ENCODE measurements around the gene ANKRD55.

GRCh38 chr5:56191656-56192055 is 41.5 kb downstream of the ANKRD55 start:
- no peak for TF ChIP-seq YY1 (IDR thresholded peaks at IDR 0.05)
- no peak for TF ChIP-seq CTCF (IDR thresholded peaks at IDR 0.05; ENCODE audit: low read depth, low read length, missing input control)
- TF ChIP-seq FOXA1 (IDR thresholded peaks at IDR 0.05), result no peak
- TF ChIP-seq ZBTB33 (IDR thresholded peaks at IDR 0.05), result no peak
- TF ChIP-seq NR2F2 (IDR thresholded peaks at IDR 0.05), result no peak
- no peak for TF ChIP-seq FOXA2 (IDR thresholded peaks at IDR 0.05)
- TF ChIP-seq, protein P1, sequence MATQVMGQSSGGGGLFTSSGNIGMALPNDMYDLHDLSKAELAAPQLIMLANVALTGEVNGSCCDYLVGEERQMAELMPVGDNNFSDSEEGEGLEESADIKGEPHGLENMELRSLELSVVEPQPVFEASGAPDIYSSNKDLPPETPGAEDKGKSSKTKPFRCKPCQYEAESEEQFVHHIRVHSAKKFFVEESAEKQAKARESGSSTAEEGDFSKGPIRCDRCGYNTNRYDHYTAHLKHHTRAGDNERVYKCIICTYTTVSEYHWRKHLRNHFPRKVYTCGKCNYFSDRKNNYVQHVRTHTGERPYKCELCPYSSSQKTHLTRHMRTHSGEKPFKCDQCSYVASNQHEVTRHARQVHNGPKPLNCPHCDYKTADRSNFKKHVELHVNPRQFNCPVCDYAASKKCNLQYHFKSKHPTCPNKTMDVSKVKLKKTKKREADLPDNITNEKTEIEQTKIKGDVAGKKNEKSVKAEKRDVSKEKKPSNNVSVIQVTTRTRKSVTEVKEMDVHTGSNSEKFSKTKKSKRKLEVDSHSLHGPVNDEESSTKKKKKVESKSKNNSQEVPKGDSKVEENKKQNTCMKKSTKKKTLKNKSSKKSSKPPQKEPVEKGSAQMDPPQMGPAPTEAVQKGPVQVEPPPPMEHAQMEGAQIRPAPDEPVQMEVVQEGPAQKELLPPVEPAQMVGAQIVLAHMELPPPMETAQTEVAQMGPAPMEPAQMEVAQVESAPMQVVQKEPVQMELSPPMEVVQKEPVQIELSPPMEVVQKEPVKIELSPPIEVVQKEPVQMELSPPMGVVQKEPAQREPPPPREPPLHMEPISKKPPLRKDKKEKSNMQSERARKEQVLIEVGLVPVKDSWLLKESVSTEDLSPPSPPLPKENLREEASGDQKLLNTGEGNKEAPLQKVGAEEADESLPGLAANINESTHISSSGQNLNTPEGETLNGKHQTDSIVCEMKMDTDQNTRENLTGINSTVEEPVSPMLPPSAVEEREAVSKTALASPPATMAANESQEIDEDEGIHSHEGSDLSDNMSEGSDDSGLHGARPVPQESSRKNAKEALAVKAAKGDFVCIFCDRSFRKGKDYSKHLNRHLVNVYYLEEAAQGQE (IDR thresholded peaks at IDR 0.05), result no peak
- no peak for TF ChIP-seq TAF1 (conservative IDR thresholded peaks at IDR 0.05)
